ENCODE measurements around the gene PIGP. TPM values are rescaled to one million over a fixed set of nuclear protein-coding genes. Genes with fewer than 3 reads are reported as not detected.

The PIGP gene
- total and polyA plus RNA-seq, 9 of the 15 experiments (the other 6 are each of a cell fraction or from before 2014, with no cell fraction given), result 18.3 to 122 (median 35.6) TPM

DNA sequence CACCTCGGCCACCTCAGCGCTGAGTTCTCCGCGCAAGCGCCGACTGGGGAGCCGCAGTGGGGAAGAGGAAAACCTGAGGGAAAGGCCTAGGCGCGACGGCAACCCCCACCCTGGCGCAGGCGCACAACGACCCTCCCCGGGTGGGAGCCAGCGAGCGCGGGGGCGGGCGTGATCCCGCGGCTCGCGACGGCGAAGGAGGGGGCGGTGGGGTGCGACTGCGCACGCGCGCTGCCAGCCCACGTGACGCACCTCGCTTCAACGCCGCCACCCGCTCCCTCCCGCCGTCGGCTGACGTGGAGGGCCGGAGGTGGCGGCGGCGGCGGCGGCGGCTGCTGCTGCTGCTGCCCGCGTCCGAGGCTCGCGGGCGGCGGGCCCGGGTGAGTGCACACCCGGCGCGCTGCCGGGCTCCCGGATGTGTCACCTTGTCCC, at the start of gene PIGP, which contains the start of gene TTC3 (continued):
- TF ChIP-seq, protein P1, sequence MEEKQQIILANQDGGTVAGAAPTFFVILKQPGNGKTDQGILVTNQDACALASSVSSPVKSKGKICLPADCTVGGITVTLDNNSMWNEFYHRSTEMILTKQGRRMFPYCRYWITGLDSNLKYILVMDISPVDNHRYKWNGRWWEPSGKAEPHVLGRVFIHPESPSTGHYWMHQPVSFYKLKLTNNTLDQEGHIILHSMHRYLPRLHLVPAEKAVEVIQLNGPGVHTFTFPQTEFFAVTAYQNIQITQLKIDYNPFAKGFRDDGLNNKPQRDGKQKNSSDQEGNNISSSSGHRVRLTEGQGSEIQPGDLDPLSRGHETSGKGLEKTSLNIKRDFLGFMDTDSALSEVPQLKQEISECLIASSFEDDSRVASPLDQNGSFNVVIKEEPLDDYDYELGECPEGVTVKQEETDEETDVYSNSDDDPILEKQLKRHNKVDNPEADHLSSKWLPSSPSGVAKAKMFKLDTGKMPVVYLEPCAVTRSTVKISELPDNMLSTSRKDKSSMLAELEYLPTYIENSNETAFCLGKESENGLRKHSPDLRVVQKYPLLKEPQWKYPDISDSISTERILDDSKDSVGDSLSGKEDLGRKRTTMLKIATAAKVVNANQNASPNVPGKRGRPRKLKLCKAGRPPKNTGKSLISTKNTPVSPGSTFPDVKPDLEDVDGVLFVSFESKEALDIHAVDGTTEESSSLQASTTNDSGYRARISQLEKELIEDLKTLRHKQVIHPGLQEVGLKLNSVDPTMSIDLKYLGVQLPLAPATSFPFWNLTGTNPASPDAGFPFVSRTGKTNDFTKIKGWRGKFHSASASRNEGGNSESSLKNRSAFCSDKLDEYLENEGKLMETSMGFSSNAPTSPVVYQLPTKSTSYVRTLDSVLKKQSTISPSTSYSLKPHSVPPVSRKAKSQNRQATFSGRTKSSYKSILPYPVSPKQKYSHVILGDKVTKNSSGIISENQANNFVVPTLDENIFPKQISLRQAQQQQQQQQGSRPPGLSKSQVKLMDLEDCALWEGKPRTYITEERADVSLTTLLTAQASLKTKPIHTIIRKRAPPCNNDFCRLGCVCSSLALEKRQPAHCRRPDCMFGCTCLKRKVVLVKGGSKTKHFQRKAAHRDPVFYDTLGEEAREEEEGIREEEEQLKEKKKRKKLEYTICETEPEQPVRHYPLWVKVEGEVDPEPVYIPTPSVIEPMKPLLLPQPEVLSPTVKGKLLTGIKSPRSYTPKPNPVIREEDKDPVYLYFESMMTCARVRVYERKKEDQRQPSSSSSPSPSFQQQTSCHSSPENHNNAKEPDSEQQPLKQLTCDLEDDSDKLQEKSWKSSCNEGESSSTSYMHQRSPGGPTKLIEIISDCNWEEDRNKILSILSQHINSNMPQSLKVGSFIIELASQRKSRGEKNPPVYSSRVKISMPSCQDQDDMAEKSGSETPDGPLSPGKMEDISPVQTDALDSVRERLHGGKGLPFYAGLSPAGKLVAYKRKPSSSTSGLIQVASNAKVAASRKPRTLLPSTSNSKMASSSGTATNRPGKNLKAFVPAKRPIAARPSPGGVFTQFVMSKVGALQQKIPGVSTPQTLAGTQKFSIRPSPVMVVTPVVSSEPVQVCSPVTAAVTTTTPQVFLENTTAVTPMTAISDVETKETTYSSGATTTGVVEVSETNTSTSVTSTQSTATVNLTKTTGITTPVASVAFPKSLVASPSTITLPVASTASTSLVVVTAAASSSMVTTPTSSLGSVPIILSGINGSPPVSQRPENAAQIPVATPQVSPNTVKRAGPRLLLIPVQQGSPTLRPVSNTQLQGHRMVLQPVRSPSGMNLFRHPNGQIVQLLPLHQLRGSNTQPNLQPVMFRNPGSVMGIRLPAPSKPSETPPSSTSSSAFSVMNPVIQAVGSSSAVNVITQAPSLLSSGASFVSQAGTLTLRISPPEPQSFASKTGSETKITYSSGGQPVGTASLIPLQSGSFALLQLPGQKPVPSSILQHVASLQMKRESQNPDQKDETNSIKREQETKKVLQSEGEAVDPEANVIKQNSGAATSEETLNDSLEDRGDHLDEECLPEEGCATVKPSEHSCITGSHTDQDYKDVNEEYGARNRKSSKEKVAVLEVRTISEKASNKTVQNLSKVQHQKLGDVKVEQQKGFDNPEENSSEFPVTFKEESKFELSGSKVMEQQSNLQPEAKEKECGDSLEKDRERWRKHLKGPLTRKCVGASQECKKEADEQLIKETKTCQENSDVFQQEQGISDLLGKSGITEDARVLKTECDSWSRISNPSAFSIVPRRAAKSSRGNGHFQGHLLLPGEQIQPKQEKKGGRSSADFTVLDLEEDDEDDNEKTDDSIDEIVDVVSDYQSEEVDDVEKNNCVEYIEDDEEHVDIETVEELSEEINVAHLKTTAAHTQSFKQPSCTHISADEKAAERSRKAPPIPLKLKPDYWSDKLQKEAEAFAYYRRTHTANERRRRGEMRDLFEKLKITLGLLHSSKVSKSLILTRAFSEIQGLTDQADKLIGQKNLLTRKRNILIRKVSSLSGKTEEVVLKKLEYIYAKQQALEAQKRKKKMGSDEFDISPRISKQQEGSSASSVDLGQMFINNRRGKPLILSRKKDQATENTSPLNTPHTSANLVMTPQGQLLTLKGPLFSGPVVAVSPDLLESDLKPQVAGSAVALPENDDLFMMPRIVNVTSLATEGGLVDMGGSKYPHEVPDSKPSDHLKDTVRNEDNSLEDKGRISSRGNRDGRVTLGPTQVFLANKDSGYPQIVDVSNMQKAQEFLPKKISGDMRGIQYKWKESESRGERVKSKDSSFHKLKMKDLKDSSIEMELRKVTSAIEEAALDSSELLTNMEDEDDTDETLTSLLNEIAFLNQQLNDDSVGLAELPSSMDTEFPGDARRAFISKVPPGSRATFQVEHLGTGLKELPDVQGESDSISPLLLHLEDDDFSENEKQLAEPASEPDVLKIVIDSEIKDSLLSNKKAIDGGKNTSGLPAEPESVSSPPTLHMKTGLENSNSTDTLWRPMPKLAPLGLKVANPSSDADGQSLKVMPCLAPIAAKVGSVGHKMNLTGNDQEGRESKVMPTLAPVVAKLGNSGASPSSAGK (IDR thresholded peaks at IDR 0.05), result no peak; the same call in 1 of the 2 replicates
- TF ChIP-seq, protein P2, sequence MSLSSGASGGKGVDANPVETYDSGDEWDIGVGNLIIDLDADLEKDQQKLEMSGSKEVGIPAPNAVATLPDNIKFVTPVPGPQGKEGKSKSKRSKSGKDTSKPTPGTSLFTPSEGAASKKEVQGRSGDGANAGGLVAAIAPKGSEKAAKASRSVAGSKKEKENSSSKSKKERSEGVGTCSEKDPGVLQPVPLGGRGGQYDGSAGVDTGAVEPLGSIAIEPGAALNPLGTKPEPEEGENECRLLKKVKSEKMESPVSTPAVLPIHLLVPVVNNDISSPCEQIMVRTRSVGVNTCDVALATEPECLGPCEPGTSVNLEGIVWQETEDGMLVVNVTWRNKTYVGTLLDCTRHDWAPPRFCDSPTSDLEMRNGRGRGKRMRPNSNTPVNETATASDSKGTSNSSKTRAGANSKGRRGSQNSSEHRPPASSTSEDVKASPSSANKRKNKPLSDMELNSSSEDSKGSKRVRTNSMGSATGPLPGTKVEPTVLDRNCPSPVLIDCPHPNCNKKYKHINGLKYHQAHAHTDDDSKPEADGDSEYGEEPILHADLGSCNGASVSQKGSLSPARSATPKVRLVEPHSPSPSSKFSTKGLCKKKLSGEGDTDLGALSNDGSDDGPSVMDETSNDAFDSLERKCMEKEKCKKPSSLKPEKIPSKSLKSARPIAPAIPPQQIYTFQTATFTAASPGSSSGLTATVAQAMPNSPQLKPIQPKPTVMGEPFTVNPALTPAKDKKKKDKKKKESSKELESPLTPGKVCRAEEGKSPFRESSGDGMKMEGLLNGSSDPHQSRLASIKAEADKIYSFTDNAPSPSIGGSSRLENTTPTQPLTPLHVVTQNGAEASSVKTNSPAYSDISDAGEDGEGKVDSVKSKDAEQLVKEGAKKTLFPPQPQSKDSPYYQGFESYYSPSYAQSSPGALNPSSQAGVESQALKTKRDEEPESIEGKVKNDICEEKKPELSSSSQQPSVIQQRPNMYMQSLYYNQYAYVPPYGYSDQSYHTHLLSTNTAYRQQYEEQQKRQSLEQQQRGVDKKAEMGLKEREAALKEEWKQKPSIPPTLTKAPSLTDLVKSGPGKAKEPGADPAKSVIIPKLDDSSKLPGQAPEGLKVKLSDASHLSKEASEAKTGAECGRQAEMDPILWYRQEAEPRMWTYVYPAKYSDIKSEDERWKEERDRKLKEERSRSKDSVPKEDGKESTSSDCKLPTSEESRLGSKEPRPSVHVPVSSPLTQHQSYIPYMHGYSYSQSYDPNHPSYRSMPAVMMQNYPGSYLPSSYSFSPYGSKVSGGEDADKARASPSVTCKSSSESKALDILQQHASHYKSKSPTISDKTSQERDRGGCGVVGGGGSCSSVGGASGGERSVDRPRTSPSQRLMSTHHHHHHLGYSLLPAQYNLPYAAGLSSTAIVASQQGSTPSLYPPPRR (CRISPR knock-in tag; IDR thresholded peaks at IDR 0.05; ENCODE audit: borderline replicate concordance), result peak; percentile 16; the same call in 1 of the 2 replicates
- TF ChIP-seq, protein P3, sequence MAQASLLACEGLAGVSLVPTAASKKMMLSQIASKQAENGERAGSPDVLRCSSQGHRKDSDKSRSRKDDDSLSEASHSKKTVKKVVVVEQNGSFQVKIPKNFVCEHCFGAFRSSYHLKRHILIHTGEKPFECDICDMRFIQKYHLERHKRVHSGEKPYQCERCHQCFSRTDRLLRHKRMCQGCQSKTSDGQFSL (CRISPR knock-in tag; IDR thresholded peaks at IDR 0.05), result no peak; the same call in 1 of the 2 replicates
- TF ChIP-seq, protein P3 (tag; IDR thresholded peaks at IDR 0.05), result no peak
- no peak for TF ChIP-seq ZNF133 (CRISPR knock-in tag; IDR thresholded peaks at IDR 0.05)
- TF ChIP-seq HDAC3 (IDR thresholded peaks at IDR 0.05; ENCODE audit: borderline replicate concordance, partially characterized antibody), result no peak
- no peak for TF ChIP-seq ZNF354B (CRISPR knock-in tag; IDR thresholded peaks at IDR 0.05)
- TF ChIP-seq, protein P4, sequence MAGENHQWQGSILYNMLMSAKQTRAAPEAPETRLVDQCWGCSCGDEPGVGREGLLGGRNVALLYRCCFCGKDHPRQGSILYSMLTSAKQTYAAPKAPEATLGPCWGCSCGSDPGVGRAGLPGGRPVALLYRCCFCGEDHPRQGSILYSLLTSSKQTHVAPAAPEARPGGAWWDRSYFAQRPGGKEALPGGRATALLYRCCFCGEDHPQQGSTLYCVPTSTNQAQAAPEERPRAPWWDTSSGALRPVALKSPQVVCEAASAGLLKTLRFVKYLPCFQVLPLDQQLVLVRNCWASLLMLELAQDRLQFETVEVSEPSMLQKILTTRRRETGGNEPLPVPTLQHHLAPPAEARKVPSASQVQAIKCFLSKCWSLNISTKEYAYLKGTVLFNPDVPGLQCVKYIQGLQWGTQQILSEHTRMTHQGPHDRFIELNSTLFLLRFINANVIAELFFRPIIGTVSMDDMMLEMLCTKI (IDR thresholded peaks at IDR 0.05; ENCODE audit: partially characterized antibody), result no peak
- TF ChIP-seq NR2F6 (CRISPR knock-in tag; IDR thresholded peaks at IDR 0.05), result no peak

Data from K562 (cell line).